HG03571 (cell line): ENCODE measurements around the gene CCL22.
"Not testable (repeated sequence)": the region's sequence is repeated elsewhere in the genome, so short reads cannot be mapped to it uniquely, and the experiment has no call there.

Source experiments
- ATAC-seq: cut with Tn5 transposase; IDR thresholded peaks from one replicate; pipeline ENCODE4 v1.9.1; 2021; ENCODE audit not compliant: unreplicated experiment

CCL22 gene

GRCh38 chr16:57374067-57374534 lies 15.5 kb downstream of the CCL22 start:
- ATAC-seq: no peak

DNA sequence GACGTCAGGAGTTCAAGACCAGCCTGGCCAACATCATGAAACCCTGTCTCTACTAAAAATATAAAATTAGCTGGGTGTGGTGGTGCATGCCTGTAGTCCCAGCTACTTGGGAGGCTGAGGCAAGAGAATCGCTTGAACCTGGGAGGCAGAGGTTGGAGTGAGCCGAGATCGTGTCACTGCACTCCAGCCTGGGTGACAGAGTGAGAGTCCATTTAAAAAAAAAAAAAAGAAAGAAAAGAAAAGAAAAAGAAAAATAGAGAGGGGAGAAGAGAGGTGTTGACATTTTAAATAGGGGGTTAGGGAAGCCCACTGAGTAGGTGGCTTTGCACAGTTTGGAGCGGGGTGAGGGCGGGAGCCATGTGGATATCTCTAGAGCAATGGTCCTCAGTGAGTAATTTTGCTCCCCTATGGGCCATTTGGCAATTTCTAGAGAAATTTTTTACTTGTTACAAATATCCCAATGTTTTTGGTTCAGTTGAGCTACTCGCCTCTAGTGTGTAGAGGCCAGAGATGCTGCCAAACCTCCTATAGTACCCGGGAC lies 16.4 kb downstream of the CCL22 start:
- ATAC-seq: not testable (repeated sequence)

- no peak for ATAC-seq
Measured at GRCh38 chr16:57376313-57376818, 17.8 kb downstream of the CCL22 start.

GRCh38 chr16:57377080-57377841 lies 18.7 kb downstream of the CCL22 start:
- peak; percentile 58 for ATAC-seq

DNA sequence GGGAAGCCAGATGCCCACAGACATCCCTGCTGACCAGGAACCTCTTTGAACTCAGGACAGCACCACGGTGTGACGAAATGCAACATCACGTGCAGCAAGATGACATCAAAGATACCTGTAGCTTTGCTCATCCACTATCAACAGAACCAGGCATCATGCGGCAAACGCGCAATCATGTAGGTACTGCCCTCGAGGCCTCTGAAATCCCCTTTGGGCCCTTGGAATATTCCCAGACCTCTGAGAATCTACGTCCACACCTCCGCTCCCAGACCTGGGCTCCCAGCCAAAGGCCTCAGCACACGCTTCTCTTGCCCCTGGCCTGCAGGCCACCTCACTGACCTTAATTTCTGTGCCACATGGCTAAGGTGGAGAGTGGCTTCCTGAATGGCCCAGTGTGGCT lies 21.0 kb downstream of the CCL22 start:
- ATAC-seq: no peak

- ATAC-seq: no peak
Measured at GRCh38 chr16:57380671-57381462, 22.3 kb downstream of the CCL22 start.

- no peak for ATAC-seq
Measured at GRCh38 chr16:57381791-57382534, 23.4 kb downstream of the CCL22 start.

DNA sequence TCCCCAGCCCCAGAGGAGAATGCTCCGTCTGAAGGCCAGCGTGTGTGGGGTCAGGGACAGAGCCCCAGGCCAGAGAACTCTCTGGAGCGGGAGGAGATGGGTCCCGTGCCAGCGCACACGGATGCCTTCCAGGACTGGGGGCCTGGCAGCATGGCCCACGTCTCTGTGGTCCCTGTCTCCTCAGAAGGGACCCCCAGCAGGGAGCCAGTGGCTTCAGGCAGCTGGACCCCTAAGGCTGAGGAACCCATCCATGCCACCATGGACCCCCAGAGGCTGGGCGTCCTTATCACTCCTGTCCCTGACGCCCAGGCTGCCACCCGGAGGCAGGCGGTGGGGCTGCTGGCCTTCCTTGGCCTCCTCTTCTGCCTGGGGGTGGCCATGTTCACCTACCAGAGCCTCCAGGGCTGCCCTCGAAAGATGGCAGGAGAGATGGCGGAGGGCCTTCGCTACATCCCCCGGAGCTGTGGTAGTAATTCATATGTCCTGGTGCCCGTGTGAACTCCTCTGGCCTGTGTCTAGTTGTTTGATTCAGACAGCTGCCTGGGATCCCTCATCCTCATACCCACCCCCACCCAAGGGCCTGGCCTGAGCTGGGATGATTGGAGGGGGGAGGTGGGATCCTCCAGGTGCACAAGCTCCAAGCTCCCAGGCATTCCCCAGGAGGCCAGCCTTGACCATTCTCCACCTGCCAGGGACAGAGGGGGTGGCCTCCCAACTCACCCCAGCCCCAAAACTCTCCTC lies 24.1 kb downstream of the CCL22 start:
- no peak for ATAC-seq

DNA sequence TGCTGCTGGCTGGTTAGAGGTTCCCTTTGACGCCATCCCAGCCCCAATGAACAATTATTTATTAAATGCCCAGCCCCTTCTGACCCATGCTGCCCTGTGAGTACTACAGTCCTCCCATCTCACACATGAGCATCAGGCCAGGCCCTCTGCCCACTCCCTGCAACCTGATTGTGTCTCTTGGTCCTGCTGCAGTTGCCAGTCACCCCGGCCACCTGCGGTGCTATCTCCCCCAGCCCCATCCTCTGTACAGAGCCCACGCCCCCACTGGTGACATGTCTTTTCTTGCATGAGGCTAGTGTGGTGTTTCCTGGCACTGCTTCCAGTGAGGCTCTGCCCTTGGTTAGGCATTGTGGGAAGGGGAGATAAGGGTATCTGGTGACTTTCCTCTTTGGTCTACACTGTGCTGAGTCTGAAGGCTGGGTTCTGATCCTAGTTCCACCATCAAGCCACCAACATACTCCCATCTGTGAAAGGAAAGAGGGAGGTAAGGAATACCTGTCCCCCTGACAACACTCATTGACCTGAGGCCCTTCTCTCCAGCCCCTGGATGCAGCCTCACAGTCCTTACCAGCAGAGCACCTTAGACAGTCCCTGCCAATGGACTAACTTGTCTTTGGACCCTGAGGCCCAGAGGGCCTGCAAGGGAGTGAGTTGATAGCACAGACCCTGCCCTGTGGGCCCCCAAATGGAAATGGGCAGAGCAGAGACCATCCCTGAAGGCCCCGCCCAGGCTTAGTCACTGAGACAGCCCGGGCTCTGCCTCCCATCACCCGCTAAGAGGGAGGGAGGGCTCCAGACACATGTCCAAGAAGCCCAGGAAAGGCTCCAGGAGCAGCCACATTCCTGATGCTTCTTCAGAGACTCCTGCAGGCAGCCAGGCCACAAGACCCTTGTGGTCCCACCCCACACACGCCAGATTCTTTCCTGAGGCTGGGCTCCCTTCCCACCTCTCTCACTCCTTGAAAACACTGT lies 25.0 kb downstream of the CCL22 start:
- no peak for ATAC-seq

- ATAC-seq: no peak
Measured at GRCh38 chr16:57384248-57385070, 25.9 kb downstream of the CCL22 start.

DNA sequence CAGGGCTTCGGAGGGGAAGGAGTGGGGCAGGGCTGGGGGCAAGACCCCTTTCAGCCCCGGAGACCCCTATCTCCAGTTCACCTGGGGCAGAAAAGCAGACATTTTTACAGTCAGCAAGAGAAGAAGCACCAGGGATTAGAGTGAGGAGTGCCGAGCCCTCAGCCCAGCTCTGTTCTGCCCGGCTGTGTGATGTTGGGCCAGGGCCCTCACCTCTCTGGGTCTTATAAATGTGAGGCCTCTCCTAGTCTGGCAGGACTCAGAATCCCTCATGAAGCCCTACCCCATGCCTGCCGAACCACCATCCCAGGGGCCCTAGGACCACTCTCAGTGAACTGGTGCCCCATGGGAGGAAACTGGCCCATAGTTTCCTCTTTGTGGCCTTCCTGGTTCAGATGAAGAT lies 26.5 kb downstream of the CCL22 start:
- no peak for ATAC-seq

GRCh38 chr16:57386381-57386951 lies 27.9 kb downstream of the CCL22 start:
- no peak for ATAC-seq

GRCh38 chr16:57387598-57388354 lies 29.2 kb downstream of the CCL22 start:
- no peak for ATAC-seq

GRCh38 chr16:57388359-57389086 lies 29.9 kb downstream of the CCL22 start:
- no peak for ATAC-seq

- ATAC-seq: no peak
Measured at GRCh38 chr16:57389087-57389468, 30.5 kb downstream of the CCL22 start.

- no peak for ATAC-seq
Measured at GRCh38 chr16:57390636-57391295, 32.2 kb downstream of the CCL22 start.
